Loucy (cell line): ENCODE results near the gene NDUFAF3.

Source experiments
- H2AFZ ChIP-seq: fragments of 200-600 bp; sonication (generic); 2 replicates; pipeline ENCODE4 v1.6.0; 2016; ENCODE audit warnings: antibody characterized with exemption, mild to moderate bottlenecking, low read length, moderate library complexity
- H3F3A ChIP-seq: fragments of 200-600 bp; 2 replicates; pipeline ENCODE4 v1.6.0; 2016; ENCODE audit warnings: antibody characterized with exemption, low read depth, mild to moderate bottlenecking
- H3K27me3 ChIP-seq: fragments of 200-600 bp; sonication (generic); 2 replicates; pipeline ENCODE4 v1.6.1; 2014; ENCODE audit warnings: low read length, mild to moderate bottlenecking; ENCODE audit not compliant: insufficient read depth, poor library complexity, severe bottlenecking
- H3K36me3 ChIP-seq: fragments of 200-600 bp; sonication (generic); 2 replicates; pipeline ENCODE4 v1.6.1; 2016; ENCODE audit warnings: low read length; ENCODE audit not compliant: insufficient read depth
- H3K4me1 ChIP-seq: fragments of 200-600 bp; sonication (generic); 2 replicates; pipeline ENCODE4 v1.5.1; 2014; ENCODE audit warnings: low read length, mild to moderate bottlenecking; ENCODE audit not compliant: insufficient read depth, poor library complexity, severe bottlenecking
- H3K4me2 ChIP-seq: fragments of 200-600 bp; sonication (generic); 2 replicates; pipeline ENCODE4 v1.6.0; 2014; ENCODE audit warnings: antibody characterized with exemption, low read length, low read depth, mild to moderate bottlenecking; ENCODE audit not compliant: poor library complexity, severe bottlenecking
- H3K4me3 ChIP-seq: fragments of 200-600 bp; sonication (generic); 2 replicates; pipeline ENCODE4 v1.5.1; 2014; ENCODE audit warnings: low read length, mild to moderate bottlenecking, mixed read lengths; ENCODE audit not compliant: poor library complexity, severe bottlenecking
- H3K79me2 ChIP-seq: fragments of 200-600 bp; sonication (generic); 2 replicates; pipeline ENCODE4 v1.6.1; 2014; ENCODE audit warnings: low read length; ENCODE audit not compliant: insufficient read depth
- H3K9ac ChIP-seq: fragments of 200-600 bp; sonication (generic); 2 replicates; pipeline ENCODE4 v1.6.0; 2014; ENCODE audit warnings: mild to moderate bottlenecking, low read depth, low read length, moderate library complexity; ENCODE audit not compliant: poor library complexity, severe bottlenecking
- H3K9me2 ChIP-seq: fragments of 200-600 bp; sonication (generic); replicated peaks from 2 replicates; pipeline ENCODE4 v1.6.1; 2016; ENCODE audit warnings: low read depth, low read length, mixed read lengths
- H3K9me3 ChIP-seq: fragments of 200-600 bp; sonication (generic); 2 replicates; pipeline ENCODE4 v1.6.1; 2014; ENCODE audit warnings: mild to moderate bottlenecking, antibody characterized with exemption, low read length, low read depth; ENCODE audit not compliant: insufficient read depth
- H4K20me1 ChIP-seq: fragments of 200-600 bp; sonication (generic); 2 replicates; pipeline ENCODE4 v1.6.0; 2014; ENCODE audit warnings: antibody characterized with exemption, low read length, mild to moderate bottlenecking; ENCODE audit not compliant: insufficient read depth, poor library complexity, severe bottlenecking
- EZH2phosphoT487 ChIP-seq: fragments of 200-600 bp; IDR thresholded peaks from 2 replicates; pipeline ENCODE4 v1.6.1; 2018; ENCODE audit warnings: antibody characterized with exemption, mild to moderate bottlenecking, moderate library complexity, borderline replicate concordance
- TF ChIP-seq, protein P1 (sequence below): fragments of 200-600 bp; sonication (generic); conservative IDR thresholded peaks from 2 replicates; pipeline ENCODE4 v1.5.1; 2014; ENCODE audit warnings: mild to moderate bottlenecking, antibody characterized with exemption, low read length

The NDUFAF3 gene

GRCh38 chr3:48983096-48983495 lies 38.8 kb upstream of the NDUFAF3 start:
- Histone ChIP-seq H3K9me3 (no peaks in the 10 kb centered on the region), H3K27me3 (no peaks in the 10 kb centered on the region), H2AFZ (no peak overlapping the region), H4K20me1 (no peaks in the 10 kb centered on the region), H3K4me3 (no peak overlapping the region), H3K4me1 (no peaks in the 10 kb centered on the region), H3K9me2 (no peaks in the 10 kb centered on the region), H3K36me3 (peaks cover 55% of the 10 kb centered on the region; the same call in 1 of the 2 replicates), H3K4me2 (no peak overlapping the region), H3F3A (no peaks in the 10 kb centered on the region), H3K9ac (no peak overlapping the region), H3K79me2 (no peaks in the 10 kb centered on the region)
- no peak for TF ChIP-seq EZH2phosphoT487
- TF ChIP-seq, protein P1, sequence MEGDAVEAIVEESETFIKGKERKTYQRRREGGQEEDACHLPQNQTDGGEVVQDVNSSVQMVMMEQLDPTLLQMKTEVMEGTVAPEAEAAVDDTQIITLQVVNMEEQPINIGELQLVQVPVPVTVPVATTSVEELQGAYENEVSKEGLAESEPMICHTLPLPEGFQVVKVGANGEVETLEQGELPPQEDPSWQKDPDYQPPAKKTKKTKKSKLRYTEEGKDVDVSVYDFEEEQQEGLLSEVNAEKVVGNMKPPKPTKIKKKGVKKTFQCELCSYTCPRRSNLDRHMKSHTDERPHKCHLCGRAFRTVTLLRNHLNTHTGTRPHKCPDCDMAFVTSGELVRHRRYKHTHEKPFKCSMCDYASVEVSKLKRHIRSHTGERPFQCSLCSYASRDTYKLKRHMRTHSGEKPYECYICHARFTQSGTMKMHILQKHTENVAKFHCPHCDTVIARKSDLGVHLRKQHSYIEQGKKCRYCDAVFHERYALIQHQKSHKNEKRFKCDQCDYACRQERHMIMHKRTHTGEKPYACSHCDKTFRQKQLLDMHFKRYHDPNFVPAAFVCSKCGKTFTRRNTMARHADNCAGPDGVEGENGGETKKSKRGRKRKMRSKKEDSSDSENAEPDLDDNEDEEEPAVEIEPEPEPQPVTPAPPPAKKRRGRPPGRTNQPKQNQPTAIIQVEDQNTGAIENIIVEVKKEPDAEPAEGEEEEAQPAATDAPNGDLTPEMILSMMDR, result no peak

DNA sequence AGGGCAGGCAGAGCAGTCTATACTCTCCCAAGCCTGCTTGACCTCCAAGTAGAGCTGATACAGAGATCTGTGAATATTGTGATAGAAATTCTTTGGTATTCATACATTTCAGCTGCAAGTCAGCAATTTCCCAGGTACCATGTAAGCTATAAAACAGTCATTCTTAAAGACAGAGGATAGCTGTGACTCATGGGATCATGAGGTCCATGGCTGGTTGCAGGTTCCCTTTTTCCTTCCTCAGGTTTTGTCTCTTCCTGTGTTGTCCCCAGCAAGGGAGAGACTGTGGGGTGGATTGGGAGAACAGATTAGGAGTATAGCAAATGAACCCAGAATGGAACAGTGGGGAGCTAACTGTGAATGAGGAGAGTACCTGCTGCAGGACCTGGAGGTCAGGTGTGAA lies 37.3 kb upstream of the NDUFAF3 start:
- Histone ChIP-seq H3K9me2 (no peaks in the 10 kb centered on the region), H2AFZ (no peak overlapping the region), H3K36me3 (peaks cover 46% of the 10 kb centered on the region; the same call in 1 of the 2 replicates), H3K9ac (no peak overlapping the region), H3K79me2 (peaks cover 7% of the 10 kb centered on the region; the same call in 1 of the 2 replicates), H3K27me3 (no peaks in the 10 kb centered on the region), H3K4me1 (no peaks in the 10 kb centered on the region), H3K4me3 (no peak overlapping the region), H4K20me1 (no peaks in the 10 kb centered on the region), H3F3A (no peaks in the 10 kb centered on the region), H3K9me3 (no peaks in the 10 kb centered on the region), H3K4me2 (no peak overlapping the region)
- TF ChIP-seq, protein P1, result no peak
- TF ChIP-seq EZH2phosphoT487, result no peak

- H3K4me1 ChIP-seq, result no peaks in the 10 kb centered on the region
- H3K79me2 ChIP-seq, result peaks cover 8% of the 10 kb centered on the region
- no peaks in the 10 kb centered on the region for H3K27me3 ChIP-seq
- H3K36me3 ChIP-seq, result peaks cover 37% of the 10 kb centered on the region; the same call in 1 of the 2 replicates
- no peak overlapping the region for H3K9ac ChIP-seq
- no peaks in the 10 kb centered on the region for H3K9me3 ChIP-seq
- H4K20me1 ChIP-seq, result no peaks in the 10 kb centered on the region
- no peak for TF ChIP-seq EZH2phosphoT487
- TF ChIP-seq, protein P1, result no peak
- H3K4me3 ChIP-seq, result no peak overlapping the region
- no peaks in the 10 kb centered on the region for H3F3A ChIP-seq
- no peaks in the 10 kb centered on the region for H3K9me2 ChIP-seq
- no peak overlapping the region for H2AFZ ChIP-seq
- H3K4me2 ChIP-seq, result no peak overlapping the region
Observed at GRCh38 chr3:48985831-48986376, 36.0 kb upstream of the NDUFAF3 start.
